Measurements from ENCODE around the gene GYPB.
"Not testable (repeated sequence)": the region's sequence is repeated elsewhere in the genome, so short reads cannot be mapped to it uniquely, and the experiment has no call there.

DNA sequence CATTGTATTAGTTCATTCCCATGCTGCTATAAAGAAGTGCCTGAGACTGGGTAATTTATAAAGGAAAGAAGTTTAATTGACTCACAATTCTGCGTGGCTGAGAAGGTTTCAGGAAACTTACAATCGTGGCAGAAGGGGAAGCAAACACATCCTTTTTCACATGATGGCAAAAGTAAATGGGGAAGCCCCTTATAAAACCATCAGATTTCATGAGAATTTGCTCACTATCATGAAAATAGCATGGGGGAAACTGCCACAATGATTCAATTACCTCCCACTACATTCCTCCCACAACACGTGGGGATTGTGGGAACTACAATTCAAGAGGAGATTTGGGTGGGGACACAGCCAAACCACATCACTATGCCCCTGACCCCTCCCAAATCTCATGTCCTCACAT, 28.5 kb downstream of the GYPB start:
- TF ChIP-seq TAF1, POU2F2, POLR2A, SPI1 (IDR thresholded peaks at IDR 0.05; ENCODE audit: low read depth, low read length): not testable (repeated sequence)
